C4-2B (cell line): ENCODE measurements around the gene SLC25A34.

Experiments
- ZFX ChIP-seq: fragments of 450-650 bp; IDR thresholded peaks from 2 replicates; pipeline ENCODE4 v1.6.1; 2017
- TF ChIP-seq, protein P1 (sequence below): fragments of 450-650 bp; conservative IDR thresholded peaks from 2 replicates; pipeline ENCODE4 v1.5.1; 2017; ENCODE audit warnings: mild to moderate bottlenecking

DNA sequence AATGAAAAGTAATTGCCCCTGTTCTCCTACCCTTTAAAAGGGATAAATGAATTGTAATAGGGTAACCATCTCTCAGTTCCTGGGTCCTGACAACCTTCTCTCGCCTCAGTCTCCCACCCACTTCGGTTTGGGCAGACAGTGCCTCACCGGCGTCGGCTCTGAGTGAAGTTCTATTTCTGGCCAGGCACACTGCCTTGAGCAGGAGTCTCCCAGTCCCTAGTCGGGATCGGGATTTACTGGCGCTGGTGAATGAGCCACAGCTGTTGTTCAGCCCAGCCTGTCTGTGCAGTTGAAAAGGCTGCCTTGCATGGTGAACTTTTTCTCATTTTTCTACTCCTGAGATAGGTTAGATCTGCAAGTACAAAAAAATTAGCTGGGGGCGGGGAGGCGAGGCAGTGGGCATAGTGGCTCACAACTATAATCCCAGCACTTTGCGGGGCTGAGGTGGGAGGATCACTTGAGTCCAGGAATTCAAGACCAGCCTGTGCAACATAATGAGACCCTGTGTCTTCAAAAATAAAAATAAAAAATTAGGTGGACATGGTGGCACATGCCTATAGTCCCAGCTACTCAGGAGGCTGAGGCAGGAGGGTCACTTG lies 44.5 kb upstream of the SLC25A34 start:
- TF ChIP-seq, protein P1, sequence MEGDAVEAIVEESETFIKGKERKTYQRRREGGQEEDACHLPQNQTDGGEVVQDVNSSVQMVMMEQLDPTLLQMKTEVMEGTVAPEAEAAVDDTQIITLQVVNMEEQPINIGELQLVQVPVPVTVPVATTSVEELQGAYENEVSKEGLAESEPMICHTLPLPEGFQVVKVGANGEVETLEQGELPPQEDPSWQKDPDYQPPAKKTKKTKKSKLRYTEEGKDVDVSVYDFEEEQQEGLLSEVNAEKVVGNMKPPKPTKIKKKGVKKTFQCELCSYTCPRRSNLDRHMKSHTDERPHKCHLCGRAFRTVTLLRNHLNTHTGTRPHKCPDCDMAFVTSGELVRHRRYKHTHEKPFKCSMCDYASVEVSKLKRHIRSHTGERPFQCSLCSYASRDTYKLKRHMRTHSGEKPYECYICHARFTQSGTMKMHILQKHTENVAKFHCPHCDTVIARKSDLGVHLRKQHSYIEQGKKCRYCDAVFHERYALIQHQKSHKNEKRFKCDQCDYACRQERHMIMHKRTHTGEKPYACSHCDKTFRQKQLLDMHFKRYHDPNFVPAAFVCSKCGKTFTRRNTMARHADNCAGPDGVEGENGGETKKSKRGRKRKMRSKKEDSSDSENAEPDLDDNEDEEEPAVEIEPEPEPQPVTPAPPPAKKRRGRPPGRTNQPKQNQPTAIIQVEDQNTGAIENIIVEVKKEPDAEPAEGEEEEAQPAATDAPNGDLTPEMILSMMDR = no peak
- TF ChIP-seq ZFX = no peak
